Endothelial cell (in vitro differentiated cells): Measurements from ENCODE around the gene LGR4. TPM values are rescaled to one million over a fixed set of nuclear protein-coding genes. Genes with fewer than 3 reads are reported as not detected.

Source experiments
- DNase-seq: peaks from one replicate; pipeline ENCODE4 v3.0.0; 2021; ENCODE audit warnings: low spot score
- H3K27ac Mint-ChIP-seq: one replicate; pipeline ENCODE4 v1.8.0; 2021; ENCODE audit warnings: mixed read lengths, inconsistent platforms; ENCODE audit not compliant: unreplicated experiment
- H3K27me3 Mint-ChIP-seq: one replicate; pipeline ENCODE4 v1.8.0; 2021; ENCODE audit warnings: mild to moderate bottlenecking, moderate library complexity, mixed read lengths, inconsistent platforms; ENCODE audit not compliant: unreplicated experiment
- H3K36me3 Mint-ChIP-seq: one replicate; pipeline ENCODE4 v1.8.0; 2021; ENCODE audit warnings: mild to moderate bottlenecking, low read depth, mixed read lengths, inconsistent platforms; ENCODE audit not compliant: unreplicated experiment
- H3K4me1 Mint-ChIP-seq: one replicate; pipeline ENCODE4 v1.8.0; 2021; ENCODE audit warnings: mild to moderate bottlenecking, mixed read lengths, inconsistent platforms; ENCODE audit not compliant: unreplicated experiment
- H3K4me3 Mint-ChIP-seq: one replicate; pipeline ENCODE4 v1.8.0; 2021; ENCODE audit warnings: mild to moderate bottlenecking, mixed read lengths, inconsistent platforms; ENCODE audit not compliant: unreplicated experiment
- H3K9me3 Mint-ChIP-seq: one replicate; pipeline ENCODE4 v1.8.0; 2021; ENCODE audit warnings: mixed read lengths, inconsistent platforms; ENCODE audit not compliant: unreplicated experiment
- CTCF ChIP-seq: fragments of 200-600 bp; sonication (generic); IDR thresholded peaks from one replicate; pipeline ENCODE4 v1.5.0; 2021; ENCODE audit warnings: antibody characterized with exemption; ENCODE audit not compliant: unreplicated experiment
- total RNA-seq: library from RNA; stranded (reverse); fragmentation: NEBNext Ultra II Directional; extraction: Animal tissue kit (Norgen Biotek cat#: 25700); gene quantifications from one replicate; pipeline ENCODE4 v1.2.1, GENCODE V29; 2021; ENCODE audit not compliant: unreplicated experiment

Gene LGR4
- total RNA-seq, 1 donor from 2014 or later = 10.8 TPM

DNA sequence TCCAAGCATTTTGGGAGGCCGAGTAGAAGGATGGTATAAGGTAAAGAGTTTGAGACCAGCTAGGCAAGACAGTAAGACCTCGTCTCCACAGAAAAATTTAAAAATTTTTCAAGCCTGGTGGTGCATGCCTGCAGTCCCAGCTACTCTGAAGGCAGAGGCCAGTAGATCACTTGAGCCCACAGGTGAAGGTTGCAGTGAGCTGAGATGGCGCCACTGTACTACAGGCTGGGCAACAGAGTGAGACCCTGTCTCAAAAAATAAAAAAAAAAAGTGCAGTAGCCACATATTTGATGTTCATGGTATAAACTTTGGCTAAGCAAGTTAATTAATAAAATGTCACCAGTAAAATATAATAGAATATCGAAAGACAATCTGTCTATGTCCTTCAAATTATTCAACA, 27.0 kb downstream of the LGR4 start:
- Mint-ChIP-seq H3K4me1 (peaks cover 4% of the 10 kb centered on the region), H3K27ac (no peak overlapping the region), H3K9me3 (no peaks in the 10 kb centered on the region), H3K36me3 (no peaks in the 10 kb centered on the region), H3K27me3 (peaks cover 1% of the 10 kb centered on the region), H3K4me3 (no peak overlapping the region)
- TF ChIP-seq CTCF = no peak
- no peak for DNase-seq

- Mint-ChIP-seq H3K27ac (no peak overlapping the region), H3K4me1 (peaks cover 4% of the 10 kb centered on the region), H3K36me3 (no peaks in the 10 kb centered on the region), H3K4me3 (no peak overlapping the region), H3K27me3 (peaks cover 1% of the 10 kb centered on the region), H3K9me3 (no peaks in the 10 kb centered on the region)
- no peak for DNase-seq
- no peak for TF ChIP-seq CTCF
Measured at GRCh38 chr11:27444801-27445215, 27.8 kb downstream of the LGR4 start.

DNA sequence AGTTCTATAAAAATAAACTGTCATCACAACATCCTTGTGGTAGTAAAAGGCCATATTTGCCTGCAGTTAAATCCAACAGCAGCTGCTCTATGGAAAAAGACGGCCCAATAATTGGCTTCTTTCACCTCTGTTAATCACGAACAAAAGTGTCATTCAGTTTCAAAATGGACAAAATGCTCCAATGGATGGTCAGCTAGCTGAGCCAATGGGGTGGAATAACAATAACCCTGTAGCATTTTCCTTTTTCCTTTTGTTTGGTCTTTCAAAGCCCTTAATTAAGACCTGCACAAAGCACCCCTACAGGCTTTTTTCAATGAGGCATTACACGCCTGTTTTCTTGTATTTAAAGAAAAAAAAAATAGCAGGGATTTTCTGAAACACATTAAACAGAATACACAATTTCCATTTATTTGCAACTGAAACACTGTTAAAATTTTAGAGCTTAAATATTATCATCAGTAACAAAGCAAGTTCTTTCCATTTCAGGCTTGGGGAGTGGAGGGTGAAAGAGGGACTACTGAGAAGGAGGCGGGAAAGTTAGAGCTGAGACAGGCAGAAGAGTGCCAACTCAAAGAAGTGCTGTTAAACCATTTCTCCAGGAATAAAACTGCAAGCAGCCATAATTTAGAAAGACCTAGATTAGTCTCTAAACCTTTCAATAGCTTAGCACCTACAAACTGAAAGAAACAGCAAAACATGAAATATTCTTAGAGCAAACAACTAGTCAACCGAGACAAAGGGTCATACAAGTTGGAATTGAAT, 28.7 kb downstream of the LGR4 start:
- no peak for TF ChIP-seq CTCF
- Mint-ChIP-seq H3K4me1 (peaks cover 4% of the 10 kb centered on the region), H3K27me3 (peaks cover 1% of the 10 kb centered on the region), H3K36me3 (no peaks in the 10 kb centered on the region), H3K9me3 (no peaks in the 10 kb centered on the region), H3K4me3 (no peak overlapping the region), H3K27ac (no peak overlapping the region)
- DNase-seq = no peak

DNA sequence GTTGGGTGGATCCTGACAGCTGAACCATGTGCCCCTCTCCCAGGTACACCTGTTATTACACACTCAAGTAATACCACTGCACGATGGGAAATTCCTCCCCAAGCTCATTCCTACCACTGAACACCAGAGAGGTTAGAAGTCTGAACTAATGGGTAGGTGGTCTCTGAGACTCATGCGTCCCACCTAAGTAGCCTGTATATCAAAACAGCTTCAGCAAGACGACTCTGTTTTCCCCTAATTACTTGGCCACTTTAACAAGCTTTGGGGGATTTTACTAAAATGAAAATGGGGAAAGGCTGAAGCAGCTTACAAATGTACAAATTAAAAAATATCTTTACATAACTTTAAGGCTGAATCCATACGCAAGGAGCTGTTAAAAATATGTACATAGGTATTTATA, 29.4 kb downstream of the LGR4 start:
- H3K27me3 Mint-ChIP-seq = peaks cover 3% of the 10 kb centered on the region
- no peak for TF ChIP-seq CTCF
- no peak overlapping the region for H3K4me3 Mint-ChIP-seq
- H3K27ac Mint-ChIP-seq = no peak overlapping the region
- H3K9me3 Mint-ChIP-seq = no peaks in the 10 kb centered on the region
- DNase-seq = no peak
- no peaks in the 10 kb centered on the region for H3K36me3 Mint-ChIP-seq
- peaks cover 4% of the 10 kb centered on the region for H3K4me1 Mint-ChIP-seq

DNA sequence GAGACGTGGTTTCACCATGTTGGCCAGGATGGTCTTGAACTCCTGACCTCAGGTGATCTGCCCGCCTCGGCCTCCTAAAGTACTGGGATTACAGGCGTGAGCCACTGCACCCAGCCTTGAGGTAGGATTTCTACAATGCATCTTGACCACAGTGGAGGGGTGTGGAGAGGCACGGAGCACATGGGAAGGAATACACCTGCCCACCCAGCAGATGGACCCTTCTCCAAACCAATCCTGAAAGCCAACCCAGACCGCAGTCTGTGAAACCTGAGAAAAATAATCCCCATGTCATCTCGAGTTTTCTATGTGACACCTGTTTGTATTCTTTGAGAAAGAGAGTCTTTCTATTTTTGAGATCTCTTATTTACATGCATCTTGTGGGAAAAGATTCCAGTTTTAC, 32.5 kb downstream of the LGR4 start:
- Mint-ChIP-seq H3K27me3 (peaks cover 3% of the 10 kb centered on the region), H3K4me1 (peaks cover 4% of the 10 kb centered on the region), H3K36me3 (no peaks in the 10 kb centered on the region), H3K9me3 (no peaks in the 10 kb centered on the region), H3K4me3 (no peak overlapping the region), H3K27ac (no peak overlapping the region)
- no peak for TF ChIP-seq CTCF
- DNase-seq = no peak
